AG09309 (cell line): ENCODE results near the gene CD276.

Source experiments
- DNase-seq: peaks from one replicate; pipeline ENCODE4 v3.0.0-alpha.2; 2010; ENCODE audit warnings: low read depth
- H3K4me3 ChIP-seq: 2 replicates; pipeline ENCODE4 v1.5.1; 2011; ENCODE audit warnings: mild to moderate bottlenecking, low read depth, low read length, moderate library complexity; ENCODE audit not compliant: control insufficient read depth
- CTCF ChIP-seq: IDR thresholded peaks from 2 replicates; pipeline ENCODE4 v1.5.1; 2011; ENCODE audit warnings: mild to moderate bottlenecking, low read depth, low read length, inconsistent platforms; ENCODE audit not compliant: insufficient read depth, control insufficient read depth; ENCODE audit errors: missing control alignments

The CD276 gene

GRCh38 chr15:73754461-73754860 is 70.3 kb downstream of the CD276 start:
- no peak for DNase-seq
- no peak overlapping the region for H3K4me3 ChIP-seq
- TF ChIP-seq CTCF = no peak

- no peak overlapping the region for H3K4me3 ChIP-seq
- TF ChIP-seq CTCF = no peak
- no peak for DNase-seq
Measured at GRCh38 chr15:73755481-73755880, 71.3 kb downstream of the CD276 start.

GRCh38 chr15:73755946-73756345 is 71.8 kb downstream of the CD276 start:
- TF ChIP-seq CTCF = no peak
- no peak for DNase-seq
- no peak overlapping the region for H3K4me3 ChIP-seq

- H3K4me3 ChIP-seq = no peak overlapping the region
- DNase-seq = no peak
- no peak for TF ChIP-seq CTCF
Measured at GRCh38 chr15:73756390-73756789, 72.2 kb downstream of the CD276 start.

DNA sequence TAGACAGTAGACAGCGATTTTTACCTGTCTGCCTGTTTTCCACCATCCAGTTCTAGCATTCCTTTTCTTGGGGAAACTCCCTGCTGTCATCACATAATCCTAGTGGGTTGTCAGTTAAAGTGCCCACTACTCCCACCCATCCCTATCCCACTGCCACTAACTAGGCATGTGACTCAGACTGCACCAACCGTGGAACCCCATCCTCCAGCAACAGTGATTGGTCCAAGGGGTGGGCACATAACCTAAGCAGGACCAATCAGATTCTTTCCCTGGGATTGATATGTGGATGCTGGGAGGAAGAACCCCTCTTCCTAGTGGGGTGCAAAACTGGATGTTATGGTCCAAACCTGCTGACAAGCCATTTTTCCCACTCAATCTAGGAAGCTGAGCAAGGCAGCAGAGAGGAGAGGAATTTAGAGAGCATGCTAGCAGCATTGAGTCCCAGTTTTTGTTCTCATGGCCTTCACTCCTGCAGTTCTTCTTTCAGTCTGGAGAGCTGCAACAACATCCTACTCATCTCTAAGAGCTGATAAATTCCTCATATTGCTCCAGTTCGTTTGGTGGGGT is 72.8 kb downstream of the CD276 start:
- no peak for DNase-seq
- no peak overlapping the region for H3K4me3 ChIP-seq
- no peak for TF ChIP-seq CTCF

DNA sequence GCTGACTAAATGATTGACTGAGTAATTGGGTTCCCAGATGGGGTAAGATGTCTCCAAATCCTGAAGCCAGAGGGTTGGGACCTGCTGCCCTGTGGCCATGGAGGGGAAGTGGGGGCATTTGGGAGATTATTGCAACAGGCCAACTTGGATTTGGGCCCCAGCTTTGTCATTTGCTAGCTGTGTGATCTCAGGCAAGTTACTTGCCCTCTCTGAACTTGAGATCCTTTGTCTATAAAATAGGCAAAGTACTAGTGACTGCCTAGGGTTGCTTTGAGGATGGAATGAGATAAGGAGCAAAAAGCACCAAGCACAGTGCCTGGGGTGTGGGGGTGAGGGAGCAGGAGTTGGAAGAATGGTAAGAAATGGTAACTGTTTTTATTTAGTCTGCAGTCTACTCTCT is 73.4 kb downstream of the CD276 start:
- no peak for DNase-seq
- TF ChIP-seq CTCF = no peak
- no peak overlapping the region for H3K4me3 ChIP-seq

DNA sequence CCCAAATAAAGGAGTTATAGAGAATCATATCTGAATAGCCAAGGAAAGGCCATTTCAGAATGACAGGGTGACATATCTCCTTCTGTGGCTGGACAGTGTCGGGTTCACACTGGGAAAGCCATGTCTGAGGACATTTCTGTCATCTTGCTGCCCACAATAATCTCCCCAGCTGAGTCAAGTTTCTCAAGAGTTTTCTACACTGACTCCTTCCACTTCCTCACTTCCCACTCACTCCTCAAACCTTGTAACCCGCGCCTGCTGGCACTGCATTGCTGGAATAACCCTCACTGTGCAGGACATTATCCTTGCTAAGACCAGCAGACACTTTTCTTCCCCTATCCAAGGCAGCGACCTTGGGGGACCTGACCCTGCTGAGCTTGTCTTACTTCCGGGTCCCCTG is 74.3 kb downstream of the CD276 start:
- DNase-seq = no peak
- no peak for TF ChIP-seq CTCF
- H3K4me3 ChIP-seq = no peak overlapping the region
